Astrocyte (in vitro differentiated cells and primary cell): ENCODE data around the gene CDC73. TPM values are rescaled to one million over a fixed set of nuclear protein-coding genes. Genes with fewer than 3 reads are reported as not detected.

Source experiments
- DNase-seq: peaks from one replicate; pipeline ENCODE4 v3.0.0-alpha.2; 2010; ENCODE audit warnings: low read depth
- FAIRE-seq: peaks from 2 replicates; lab custom pipeline; 2011; peaks lifted over from hg19 to GRCh38; lab: Jason Lieb, UNC
- H2AFZ ChIP-seq: 2 replicates; pipeline ENCODE4 v1.6.0; 2012; ENCODE audit warnings: low read depth, low read length, inconsistent platforms
- H3K27ac ChIP-seq: 2 replicates; pipeline ENCODE4 v1.5.1; 2011; ENCODE audit warnings: low read depth, low read length, inconsistent platforms
- H3K27me3 ChIP-seq: 2 replicates; pipeline ENCODE4 v1.6.0; 2011; ENCODE audit warnings: low read length, inconsistent platforms; ENCODE audit not compliant: insufficient read depth
- H3K36me3 ChIP-seq: 2 replicates; pipeline ENCODE4 v1.5.1; 2011; ENCODE audit warnings: low read length, inconsistent platforms; ENCODE audit not compliant: insufficient read depth
- H3K4me1 ChIP-seq: 2 replicates; pipeline ENCODE4 v1.5.1; 2011; ENCODE audit warnings: low read length, inconsistent platforms; ENCODE audit not compliant: insufficient read depth
- H3K4me2 ChIP-seq: 2 replicates; pipeline ENCODE4 v1.6.0; 2012; ENCODE audit warnings: low read length, inconsistent platforms
- H3K4me3 ChIP-seq: 2 replicates; pipeline ENCODE4 v1.5.1; 2011; ENCODE audit warnings: low read depth, mild to moderate bottlenecking, low read length, inconsistent platforms; ENCODE audit not compliant: insufficient read depth
- H3K79me2 ChIP-seq: 2 replicates; pipeline ENCODE4 v1.6.0; 2012; ENCODE audit warnings: mild to moderate bottlenecking, low read length, inconsistent platforms; ENCODE audit not compliant: insufficient read depth
- H3K9ac ChIP-seq: 2 replicates; pipeline ENCODE4 v1.6.0; 2012; ENCODE audit warnings: mild to moderate bottlenecking, low read length, inconsistent platforms
- H3K9me3 ChIP-seq: 2 replicates; pipeline ENCODE4 v1.5.1; 2012; ENCODE audit warnings: low read depth, mild to moderate bottlenecking, low read length, inconsistent platforms; ENCODE audit not compliant: insufficient read depth
- H4K20me1 ChIP-seq: 2 replicates; pipeline ENCODE4 v1.6.0; 2012; ENCODE audit warnings: low read length, inconsistent platforms; ENCODE audit not compliant: insufficient read depth
- H3K27ac Mint-ChIP-seq: one replicate; pipeline ENCODE4 v1.8.0; 2021; ENCODE audit warnings: mild to moderate bottlenecking, mixed read lengths; ENCODE audit not compliant: unreplicated experiment
- H3K27me3 Mint-ChIP-seq: one replicate; pipeline ENCODE4 v1.8.0; 2021; ENCODE audit warnings: low read depth, mixed read lengths; ENCODE audit not compliant: unreplicated experiment
- H3K36me3 Mint-ChIP-seq: one replicate; pipeline ENCODE4 v1.8.0; 2021; ENCODE audit warnings: low read depth, mixed read lengths; ENCODE audit not compliant: unreplicated experiment
- H3K4me1 Mint-ChIP-seq: one replicate; pipeline ENCODE4 v1.8.0; 2021; ENCODE audit warnings: low read depth, mixed read lengths; ENCODE audit not compliant: unreplicated experiment
- H3K4me3 Mint-ChIP-seq: one replicate; pipeline ENCODE4 v1.8.0; 2021; ENCODE audit warnings: mild to moderate bottlenecking, moderate library complexity, mixed read lengths; ENCODE audit not compliant: unreplicated experiment
- H3K9me3 Mint-ChIP-seq: one replicate; pipeline ENCODE4 v1.8.0; 2021; ENCODE audit warnings: mild to moderate bottlenecking, mixed read lengths; ENCODE audit not compliant: unreplicated experiment
- CTCF ChIP-seq: IDR thresholded peaks from 2 replicates; pipeline ENCODE4 v1.5.1; 2011; ENCODE audit warnings: low read depth, mild to moderate bottlenecking, inconsistent platforms, low read length, moderate library complexity; ENCODE audit not compliant: insufficient read depth
- EZH2 ChIP-seq: IDR thresholded peaks from 2 replicates; pipeline ENCODE4 v1.6.1; 2012; ENCODE audit warnings: mild to moderate bottlenecking, low read length, inconsistent platforms; ENCODE audit not compliant: insufficient read depth
- total RNA-seq: library from RNA; stranded (reverse); gene quantifications from 2 replicates; pipeline ENCODE4 v1.2.1, GENCODE V29; 2021

The CDC73 gene
- total RNA-seq, 1 donor from 2014 or later = 77.7 TPM

- H3K27me3 Mint-ChIP-seq = no peaks in the 10 kb centered on the region
- H3K9me3 Mint-ChIP-seq = no peaks in the 10 kb centered on the region
- H3K4me3 Mint-ChIP-seq = no peak overlapping the region
- TF ChIP-seq CTCF (no peak), EZH2 (no peak)
- Histone ChIP-seq H4K20me1 (no peaks in the 10 kb centered on the region), H3K9me3 (no peaks in the 10 kb centered on the region), H3K27me3 (no peaks in the 10 kb centered on the region), H2AFZ (no peak overlapping the region), H3K4me1 (no peaks in the 10 kb centered on the region), H3K36me3 (peaks cover 13% of the 10 kb centered on the region), H3K27ac (no peak overlapping the region), H3K4me3 (no peak overlapping the region), H3K4me2 (no peak overlapping the region), H3K79me2 (no peaks in the 10 kb centered on the region), H3K9ac (no peak overlapping the region)
- DNase-seq = no peak
- no peaks in the 10 kb centered on the region for H3K4me1 Mint-ChIP-seq
- no peak overlapping the region for H3K27ac Mint-ChIP-seq
- FAIRE-seq = no peak
- peaks cover 15% of the 10 kb centered on the region for H3K36me3 Mint-ChIP-seq
Measured at GRCh38 chr1:193234530-193234929, 112.7 kb downstream of the CDC73 start.

DNA sequence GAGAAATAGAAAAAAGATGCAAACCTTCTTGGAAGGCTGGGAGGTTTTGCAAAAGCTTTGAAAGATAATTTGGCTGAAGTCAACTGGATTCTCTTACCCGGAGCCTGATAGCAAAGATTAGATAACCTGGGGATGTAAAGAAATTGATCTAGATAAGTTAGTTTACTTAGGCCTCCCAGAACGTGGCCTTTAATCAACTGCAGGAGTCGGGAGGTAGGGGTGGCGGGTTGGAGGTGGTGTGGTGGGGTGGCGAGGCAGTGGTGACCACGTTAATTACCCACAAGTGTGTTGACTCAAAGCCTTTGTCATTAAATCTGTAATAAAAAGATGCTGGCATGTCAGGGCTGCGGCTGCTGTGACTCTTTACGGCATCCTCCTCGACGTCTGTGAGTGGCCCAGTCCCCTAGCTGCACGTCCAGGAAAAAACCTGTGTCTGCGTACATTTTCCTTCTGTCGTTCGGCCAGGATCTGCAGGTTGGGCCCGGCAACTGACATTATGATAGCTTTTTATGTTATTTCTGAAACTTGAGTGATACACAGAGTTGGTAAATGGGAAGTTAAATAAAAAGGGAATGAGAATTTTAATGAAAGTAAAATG, 115.6 kb downstream of the CDC73 start:
- H2AFZ ChIP-seq = no peak overlapping the region
- Mint-ChIP-seq H3K36me3 (peaks cover 21% of the 10 kb centered on the region), H3K27ac (no peak overlapping the region), H3K9me3 (no peaks in the 10 kb centered on the region), H3K4me3 (no peak overlapping the region), H3K4me1 (no peaks in the 10 kb centered on the region), H3K27me3 (no peaks in the 10 kb centered on the region)
- H3K79me2 ChIP-seq = peaks cover 21% of the 10 kb centered on the region
- H3K4me1 ChIP-seq = no peaks in the 10 kb centered on the region
- H3K27ac ChIP-seq = no peak overlapping the region
- FAIRE-seq = no peak
- TF ChIP-seq CTCF = no peak
- no peak for TF ChIP-seq EZH2
- no peak overlapping the region for H3K4me3 ChIP-seq
- H3K9ac ChIP-seq = no peak overlapping the region
- peaks cover 5% of the 10 kb centered on the region for H4K20me1 ChIP-seq
- H3K4me2 ChIP-seq = no peak overlapping the region
- H3K27me3 ChIP-seq = no peaks in the 10 kb centered on the region
- H3K9me3 ChIP-seq = no peaks in the 10 kb centered on the region
- peaks cover 13% of the 10 kb centered on the region for H3K36me3 ChIP-seq
- no peak for DNase-seq

GRCh38 chr1:193240609-193241008, 118.8 kb downstream of the CDC73 start:
- no peaks in the 10 kb centered on the region for H3K27me3 ChIP-seq
- no peaks in the 10 kb centered on the region for H3K4me1 ChIP-seq
- Mint-ChIP-seq H3K36me3 (peaks cover 17% of the 10 kb centered on the region), H3K27ac (no peak overlapping the region), H3K4me3 (no peak overlapping the region), H3K4me1 (no peaks in the 10 kb centered on the region), H3K9me3 (no peaks in the 10 kb centered on the region), H3K27me3 (no peaks in the 10 kb centered on the region)
- TF ChIP-seq EZH2 (no peak), CTCF (no peak)
- peaks cover 5% of the 10 kb centered on the region for H4K20me1 ChIP-seq
- DNase-seq (no peak), FAIRE-seq (no peak)
- H3K9ac ChIP-seq = no peak overlapping the region
- no peak overlapping the region for H3K4me2 ChIP-seq
- H2AFZ ChIP-seq = no peak overlapping the region
- no peak overlapping the region for H3K4me3 ChIP-seq
- H3K27ac ChIP-seq = no peak overlapping the region
- H3K36me3 ChIP-seq = peaks cover 5% of the 10 kb centered on the region
- H3K79me2 ChIP-seq = peaks cover 21% of the 10 kb centered on the region
- no peaks in the 10 kb centered on the region for H3K9me3 ChIP-seq
